HFFc6 (cell line): ENCODE data around the gene RANBP17. TPM values are rescaled to one million over a fixed set of nuclear protein-coding genes. Genes with fewer than 3 reads are reported as not detected.
A peak's percentile ranks its signal among the peaks of the same experiment; 100 is the strongest.
"Not testable (repeated sequence)": the region's sequence is repeated elsewhere in the genome, so short reads cannot be mapped to it uniquely, and the experiment has no call there.

ENCODE experiments used
- DNase-seq: peaks from one replicate; pipeline ENCODE4 v3.0.0-alpha.2; 2018
- H3K27ac Mint-ChIP-seq: 2 replicates; pipeline ENCODE4 v1.8.0; 2020; ENCODE audit warnings: mild to moderate bottlenecking, mixed read lengths
- H3K27me3 Mint-ChIP-seq: 2 replicates; pipeline ENCODE4 v1.8.0; 2021; ENCODE audit warnings: mild to moderate bottlenecking, moderate library complexity, mixed read lengths; ENCODE audit not compliant: insufficient read depth
- H3K36me3 Mint-ChIP-seq: 2 replicates; pipeline ENCODE4 v1.8.0; 2021; ENCODE audit warnings: low read depth, mixed read lengths
- H3K4me1 Mint-ChIP-seq: 2 replicates; pipeline ENCODE4 v1.8.0; 2020; ENCODE audit warnings: low read depth, mixed read lengths
- H3K4me3 Mint-ChIP-seq: 2 replicates; pipeline ENCODE4 v1.8.0; 2020; ENCODE audit warnings: mild to moderate bottlenecking, moderate library complexity, mixed read lengths
- H3K9me3 Mint-ChIP-seq: 2 replicates; pipeline ENCODE4 v1.8.0; 2020; ENCODE audit warnings: mild to moderate bottlenecking, mixed read lengths
- total RNA-seq, 6 experiments: library from RNA; stranded (reverse); fragmentation: NEBNext Ultra II Directional; extraction: Animal tissue kit (Norgen Biotek cat#: 25700); gene quantifications; 2 replicates in 1 of 6; 3 replicates in 5 of 6; pipeline ENCODE4 v1.2.3, GENCODE V29; 2021
- TF ChIP-seq, protein P1 (sequence below): fragments of 200-600 bp; sonication (generic); IDR thresholded peaks from 2 replicates; pipeline ENCODE4 v1.5.0; 2021; ENCODE audit warnings: antibody characterized with exemption, mild to moderate bottlenecking

The RANBP17 gene
- total RNA-seq, 6 experiments from 2014 or later, result 3.3 to 7.2 (median 4.9) TPM

DNA sequence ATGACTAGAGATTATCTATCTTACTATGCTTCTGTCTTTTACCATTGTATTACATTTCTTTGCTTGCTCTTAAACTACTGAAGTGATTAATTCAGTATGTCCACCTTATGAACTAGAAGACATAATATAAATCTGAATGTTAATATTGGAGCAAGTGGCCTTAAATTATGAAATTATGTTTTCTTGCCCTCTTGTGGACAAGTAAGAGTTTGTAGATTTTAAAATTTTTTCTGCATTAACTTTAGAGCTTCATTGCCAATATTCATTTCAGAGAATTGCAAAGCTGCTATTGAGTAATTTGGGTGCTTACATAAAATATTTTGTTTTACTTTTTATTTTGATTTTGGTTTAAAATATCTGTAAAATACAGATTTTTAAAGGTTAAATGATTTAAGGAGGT lies 55.3 kb downstream of the RANBP17 start:
- TF ChIP-seq, protein P1, sequence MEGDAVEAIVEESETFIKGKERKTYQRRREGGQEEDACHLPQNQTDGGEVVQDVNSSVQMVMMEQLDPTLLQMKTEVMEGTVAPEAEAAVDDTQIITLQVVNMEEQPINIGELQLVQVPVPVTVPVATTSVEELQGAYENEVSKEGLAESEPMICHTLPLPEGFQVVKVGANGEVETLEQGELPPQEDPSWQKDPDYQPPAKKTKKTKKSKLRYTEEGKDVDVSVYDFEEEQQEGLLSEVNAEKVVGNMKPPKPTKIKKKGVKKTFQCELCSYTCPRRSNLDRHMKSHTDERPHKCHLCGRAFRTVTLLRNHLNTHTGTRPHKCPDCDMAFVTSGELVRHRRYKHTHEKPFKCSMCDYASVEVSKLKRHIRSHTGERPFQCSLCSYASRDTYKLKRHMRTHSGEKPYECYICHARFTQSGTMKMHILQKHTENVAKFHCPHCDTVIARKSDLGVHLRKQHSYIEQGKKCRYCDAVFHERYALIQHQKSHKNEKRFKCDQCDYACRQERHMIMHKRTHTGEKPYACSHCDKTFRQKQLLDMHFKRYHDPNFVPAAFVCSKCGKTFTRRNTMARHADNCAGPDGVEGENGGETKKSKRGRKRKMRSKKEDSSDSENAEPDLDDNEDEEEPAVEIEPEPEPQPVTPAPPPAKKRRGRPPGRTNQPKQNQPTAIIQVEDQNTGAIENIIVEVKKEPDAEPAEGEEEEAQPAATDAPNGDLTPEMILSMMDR, result peak; percentile 75
- H3K9me3 Mint-ChIP-seq, result no peaks in the 10 kb centered on the region
- peaks cover 9% of the 10 kb centered on the region for H3K4me1 Mint-ChIP-seq
- H3K27me3 Mint-ChIP-seq, result no peaks in the 10 kb centered on the region
- H3K27ac Mint-ChIP-seq, result no peak overlapping the region
- peaks cover 4% of the 10 kb centered on the region; the same call in 1 of the 2 replicates for H3K36me3 Mint-ChIP-seq
- no peak for DNase-seq
- no peak overlapping the region for H3K4me3 Mint-ChIP-seq

DNA sequence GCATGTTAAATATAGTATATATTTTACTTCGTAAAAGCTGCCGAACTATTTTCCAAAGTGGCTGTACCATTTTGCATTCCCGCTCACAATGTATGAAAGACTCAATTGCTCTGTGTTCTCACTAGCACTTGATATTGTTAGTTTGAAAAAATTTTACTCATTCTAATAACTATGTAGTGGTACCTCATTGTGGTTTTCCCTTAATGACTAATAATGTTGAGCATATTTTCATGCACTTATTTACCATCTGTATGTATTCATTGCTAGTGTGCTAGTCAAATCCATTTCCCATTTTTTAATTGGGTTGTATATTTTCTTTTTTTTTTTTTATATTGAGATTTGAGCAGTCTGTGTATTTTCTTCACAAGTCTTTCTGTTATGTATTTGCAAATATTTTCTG lies 58.4 kb downstream of the RANBP17 start:
- Mint-ChIP-seq H3K27me3 (no peaks in the 10 kb centered on the region), H3K36me3 (peaks cover 4% of the 10 kb centered on the region; the same call in 1 of the 2 replicates), H3K9me3 (no peaks in the 10 kb centered on the region), H3K4me3 (no peak overlapping the region), H3K27ac (no peak overlapping the region), H3K4me1 (peaks cover 9% of the 10 kb centered on the region)
- TF ChIP-seq, protein P1, result no peak
- DNase-seq, result no peak

DNA sequence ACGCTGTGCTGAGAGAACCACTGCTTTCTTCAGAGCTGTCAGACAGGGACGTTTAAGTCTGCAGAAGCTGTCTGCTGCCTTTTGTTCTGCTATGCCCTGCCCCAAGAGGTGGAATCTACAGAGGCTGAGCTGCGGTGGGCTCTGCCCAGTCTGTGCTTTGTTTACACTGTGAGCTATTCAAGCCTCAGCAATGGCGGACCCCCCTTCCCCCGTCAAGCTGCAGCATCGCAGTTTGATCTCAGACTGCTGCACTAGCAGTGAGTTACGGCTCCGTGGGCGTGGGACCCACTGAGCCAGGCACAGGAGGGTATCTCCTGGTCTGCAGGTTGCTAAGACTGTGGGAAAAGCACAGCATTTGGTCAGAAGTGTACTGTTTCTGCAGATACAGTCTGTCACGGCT lies 60.5 kb downstream of the RANBP17 start:
- not testable (repeated sequence) for DNase-seq, H3K27me3 Mint-ChIP-seq, H3K4me3 Mint-ChIP-seq, H3K4me1 Mint-ChIP-seq, H3K36me3 Mint-ChIP-seq, H3K9me3 Mint-ChIP-seq, H3K27ac Mint-ChIP-seq

GRCh38 chr5:170923910-170924620 lies 62.2 kb downstream of the RANBP17 start:
- no peak for DNase-seq
- TF ChIP-seq, protein P1, result no peak
- H3K36me3 Mint-ChIP-seq, result peaks cover 4% of the 10 kb centered on the region; the same call in 1 of the 2 replicates
- H3K9me3 Mint-ChIP-seq, result no peaks in the 10 kb centered on the region
- H3K4me1 Mint-ChIP-seq, result peaks cover 9% of the 10 kb centered on the region
- H3K27me3 Mint-ChIP-seq, result no peaks in the 10 kb centered on the region
- no peak overlapping the region for H3K27ac Mint-ChIP-seq
- no peak overlapping the region for H3K4me3 Mint-ChIP-seq

DNA sequence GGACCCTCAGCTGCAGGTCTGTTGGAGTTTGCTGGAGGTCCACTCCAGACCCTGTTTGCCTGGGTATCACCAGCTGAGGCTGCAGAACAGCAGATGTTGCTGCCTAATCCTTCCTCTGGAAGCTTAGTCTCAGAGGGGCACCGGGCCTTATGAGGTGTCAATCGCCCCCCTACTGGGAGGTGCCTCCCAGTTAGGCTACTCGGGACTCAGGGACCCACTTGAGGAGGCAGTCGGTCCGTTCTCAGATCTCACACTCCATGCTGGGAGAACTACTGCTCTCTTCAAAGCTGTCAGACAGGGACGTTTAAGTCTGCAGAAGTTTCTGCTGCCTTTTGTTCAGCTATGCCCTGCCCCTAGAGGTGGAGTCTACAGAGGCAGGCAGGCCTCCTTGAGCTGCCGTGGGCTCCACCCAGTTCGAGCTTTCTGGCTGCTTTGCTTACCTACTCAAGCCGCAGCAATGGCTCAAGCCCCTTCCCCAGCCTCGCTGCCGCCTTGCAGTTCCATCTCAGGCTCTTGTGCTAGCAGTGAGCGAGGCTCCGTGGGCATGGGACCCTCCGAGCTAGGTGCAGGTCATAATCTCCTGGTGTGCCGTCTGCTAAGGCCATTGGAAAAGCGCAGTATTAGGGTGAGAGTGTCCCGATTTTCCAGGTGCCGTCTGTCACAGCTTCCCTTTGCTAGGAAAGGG lies 73.9 kb downstream of the RANBP17 start:
- H3K36me3 Mint-ChIP-seq, result peaks cover 29% of the 10 kb centered on the region
- not testable (repeated sequence) for H3K4me3 Mint-ChIP-seq, H3K9me3 Mint-ChIP-seq, H3K4me1 Mint-ChIP-seq, H3K27ac Mint-ChIP-seq, DNase-seq, H3K27me3 Mint-ChIP-seq

- no peaks in the 10 kb centered on the region for H3K4me1 Mint-ChIP-seq
- H3K27me3 Mint-ChIP-seq, result no peaks in the 10 kb centered on the region
- H3K36me3 Mint-ChIP-seq, result peaks cover 24% of the 10 kb centered on the region
- TF ChIP-seq, protein P1, result no peak
- H3K27ac Mint-ChIP-seq, result no peak overlapping the region
- peaks cover 5% of the 10 kb centered on the region for H3K9me3 Mint-ChIP-seq
- H3K4me3 Mint-ChIP-seq, result no peak overlapping the region
- DNase-seq, result no peak
Observed at GRCh38 chr5:170937072-170937471, 75.3 kb downstream of the RANBP17 start.
